ENCODE results near the gene PLCB1.

The PLCB1 gene

GRCh38 chr20:8505476-8506200, 373.6 kb downstream of the PLCB1 start:
- no peak for DNase-seq (ENCODE audit: low spot score)

- no peak for DNase-seq (ENCODE audit: low spot score)
Measured at GRCh38 chr20:8507231-8507630, 375.2 kb downstream of the PLCB1 start.

DNA sequence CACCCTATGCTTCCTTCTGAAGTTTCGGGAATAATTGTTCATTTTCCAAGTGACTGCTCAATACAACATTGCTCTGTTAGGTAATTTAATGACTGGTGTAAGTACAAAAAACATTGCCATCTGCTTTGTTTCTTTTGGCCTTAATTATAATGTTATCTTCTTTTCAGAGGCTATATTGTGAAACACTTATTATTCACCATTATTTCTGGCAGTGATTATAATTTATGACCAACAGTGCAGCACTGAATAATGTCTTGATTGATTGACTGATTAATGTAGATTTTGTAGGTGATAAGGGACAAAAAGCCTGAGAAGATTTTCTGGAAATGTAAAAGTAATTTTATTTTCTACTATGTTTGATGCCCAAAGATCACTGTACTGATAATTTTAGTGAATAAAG, 377.7 kb downstream of the PLCB1 start:
- DNase-seq (ENCODE audit: low spot score): no peak

GRCh38 chr20:8510808-8511207, 378.7 kb downstream of the PLCB1 start:
- DNase-seq (ENCODE audit: low spot score): no peak

DNA sequence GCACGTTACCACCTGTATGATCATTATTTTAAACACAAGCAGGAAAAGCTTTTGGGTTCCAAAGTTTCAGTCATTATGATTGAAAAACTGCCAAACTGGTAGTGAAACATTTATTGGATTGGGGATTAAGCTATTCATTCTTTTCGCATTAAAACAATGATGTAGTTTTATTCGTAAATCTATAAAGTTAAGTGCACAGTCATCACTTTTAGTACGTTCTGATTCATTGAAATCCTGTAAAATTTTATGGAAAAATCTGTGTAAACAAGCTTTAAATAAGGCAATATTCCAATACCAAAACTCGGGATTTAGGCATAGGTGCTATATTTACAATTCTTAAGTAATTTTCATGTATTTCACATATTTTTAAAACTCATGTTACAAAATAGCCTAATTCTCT, 379.9 kb downstream of the PLCB1 start:
- DNase-seq (ENCODE audit: low spot score): no peak

DNA sequence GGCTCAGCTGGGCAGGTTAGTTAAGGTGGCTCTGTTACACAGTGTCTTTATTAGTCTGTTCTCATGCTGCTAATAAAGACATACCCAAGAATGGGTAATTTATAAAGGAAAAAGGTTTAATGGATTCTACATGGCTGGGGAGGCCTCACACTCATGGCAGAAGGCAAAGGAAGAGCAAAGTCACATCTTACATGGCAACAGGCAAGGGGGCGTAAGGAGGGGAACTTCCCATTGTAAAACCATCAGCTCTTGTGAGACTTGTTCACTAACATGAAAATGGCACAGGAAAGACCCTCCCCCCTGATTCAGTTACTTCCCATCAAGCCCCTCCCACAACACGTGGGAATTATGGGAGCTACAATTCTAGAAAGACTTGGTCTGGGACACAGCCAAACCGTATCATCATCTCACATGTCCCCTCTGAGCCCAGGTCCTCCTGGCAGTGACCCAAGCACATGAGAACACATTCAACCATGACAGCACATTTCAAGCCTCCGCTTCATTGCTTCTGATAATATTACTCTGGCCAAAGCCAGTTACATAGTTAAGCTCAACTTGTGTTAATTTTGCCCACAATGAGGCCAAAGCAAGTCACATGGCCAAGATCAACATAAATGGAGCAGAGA, 383.9 kb downstream of the PLCB1 start:
- DNase-seq (ENCODE audit: low spot score): no peak

DNA sequence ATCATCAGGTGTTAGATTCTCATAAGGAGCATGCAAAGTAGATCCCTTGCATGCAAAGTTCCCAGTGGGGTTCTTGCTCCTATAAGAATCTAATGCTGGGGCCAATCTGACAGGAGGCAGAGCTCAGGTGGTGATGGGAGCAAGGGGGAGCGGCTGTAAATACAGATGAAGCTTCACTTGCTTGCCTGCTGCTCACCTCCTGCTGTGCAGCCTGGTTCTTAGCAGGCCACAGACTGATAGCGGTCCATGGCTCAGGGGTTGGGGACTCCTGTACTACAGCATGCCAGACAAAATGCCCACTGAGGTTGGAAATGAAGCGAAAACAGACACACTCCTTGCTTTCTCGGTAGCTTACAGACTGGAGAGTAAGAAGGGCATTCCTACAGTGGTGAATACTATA, 386.8 kb downstream of the PLCB1 start:
- no peak for DNase-seq (ENCODE audit: low spot score)

DNA sequence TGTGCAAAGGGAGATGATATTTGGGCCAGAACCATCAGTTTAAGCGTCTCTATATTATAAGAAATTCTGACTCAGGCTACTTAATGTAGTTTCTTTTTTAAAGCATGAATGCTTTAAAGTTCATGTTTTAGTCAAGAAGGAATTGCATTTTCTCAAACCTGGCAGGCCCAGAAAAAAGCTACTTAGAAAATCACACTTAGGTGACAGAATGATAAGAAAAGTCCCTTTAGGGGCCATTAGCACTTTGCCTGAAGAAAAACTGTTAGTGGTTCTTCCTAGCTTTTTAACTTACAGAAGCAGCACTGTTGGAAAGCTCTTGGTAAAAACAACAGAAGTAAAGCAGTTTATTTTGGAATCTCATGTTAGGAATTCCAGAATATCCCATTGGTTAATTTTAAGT, 387.8 kb downstream of the PLCB1 start:
- DNase-seq (ENCODE audit: low spot score): no peak

DNA sequence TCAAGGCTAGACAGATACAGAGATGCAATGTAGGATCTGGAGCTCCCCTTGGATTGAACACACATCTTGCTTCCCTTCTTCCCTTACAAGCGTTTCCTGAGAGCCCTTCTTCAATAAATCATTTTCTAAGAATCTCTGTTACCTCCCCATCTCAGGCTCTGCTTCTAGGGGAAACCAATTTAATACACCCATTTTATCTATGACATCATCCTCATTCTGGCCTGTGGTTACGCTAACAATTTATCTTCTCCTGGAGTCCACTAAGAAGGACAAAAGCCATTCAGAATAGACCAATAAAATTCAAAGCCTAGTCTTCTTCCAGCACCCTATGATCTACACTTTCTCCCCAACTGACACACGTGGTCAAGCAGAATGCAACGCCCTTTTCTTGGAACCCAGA, 390.1 kb downstream of the PLCB1 start:
- DNase-seq (ENCODE audit: low spot score): no peak

DNA sequence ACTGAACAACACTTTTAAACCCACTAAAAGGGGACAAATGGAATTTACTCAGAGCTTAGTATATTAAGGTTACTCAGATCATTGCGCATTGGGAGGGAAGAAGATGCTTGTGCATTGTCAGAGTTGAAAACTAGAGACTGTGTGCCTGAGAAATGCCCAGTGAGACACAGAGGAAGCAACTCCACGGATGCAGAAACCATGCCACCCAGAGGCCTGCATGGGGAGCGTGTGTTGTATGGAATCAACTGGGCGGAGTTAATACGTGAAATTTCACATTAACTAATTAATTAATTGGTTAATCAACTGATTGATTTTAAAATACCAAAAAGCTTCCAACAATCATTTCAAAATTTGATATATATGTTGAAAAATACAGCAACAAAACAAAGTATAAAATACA, 391.6 kb downstream of the PLCB1 start:
- DNase-seq (ENCODE audit: low spot score): no peak

DNA sequence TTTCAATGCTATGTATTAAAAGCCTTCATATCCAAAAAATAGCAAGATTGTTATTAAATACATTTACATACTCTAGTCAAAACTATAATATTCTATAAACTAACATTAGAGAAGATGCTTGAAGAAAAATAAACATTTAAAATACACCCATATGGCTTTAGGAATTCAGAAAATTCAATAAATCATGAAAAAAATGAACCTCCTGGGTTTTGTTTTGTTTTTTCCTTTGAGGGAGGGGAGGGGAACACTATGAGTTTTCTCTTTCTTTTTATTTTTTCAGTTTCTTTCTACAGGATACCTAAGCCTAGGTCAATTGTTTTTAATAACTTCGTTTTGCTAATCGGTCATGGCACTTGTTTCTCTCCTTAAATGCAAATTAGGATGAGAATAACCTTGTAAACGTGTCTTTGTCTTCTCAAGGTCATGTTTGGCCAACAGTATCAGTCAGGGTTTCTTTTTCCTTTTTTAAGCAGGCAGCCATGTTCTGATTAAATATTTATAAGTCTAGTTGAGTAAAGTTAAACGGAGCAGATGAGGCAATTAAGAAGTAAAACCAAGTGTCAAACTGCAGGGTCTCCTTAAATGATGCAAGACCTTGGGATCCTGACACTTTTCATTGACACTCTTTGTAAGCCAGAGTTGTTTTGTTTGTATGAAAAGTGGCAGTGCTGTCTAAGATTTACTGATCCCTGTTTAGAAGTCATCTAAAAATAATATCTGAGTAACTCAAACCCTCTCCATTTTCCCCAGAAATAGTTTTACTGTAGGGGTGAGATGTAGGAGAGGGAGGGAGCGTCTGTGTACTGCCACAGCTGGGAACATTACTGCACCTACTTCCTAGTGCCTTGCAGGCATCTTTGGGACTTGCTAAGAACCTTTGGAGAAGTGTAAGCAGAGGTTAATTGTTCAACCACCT, 392.3 kb downstream of the PLCB1 start:
- no peak for DNase-seq (ENCODE audit: low spot score)

- DNase-seq (ENCODE audit: low spot score): no peak
Measured at GRCh38 chr20:8525017-8525343, 392.9 kb downstream of the PLCB1 start.

- DNase-seq (ENCODE audit: low spot score): no peak
Measured at GRCh38 chr20:8526610-8527009, 394.5 kb downstream of the PLCB1 start.

DNA sequence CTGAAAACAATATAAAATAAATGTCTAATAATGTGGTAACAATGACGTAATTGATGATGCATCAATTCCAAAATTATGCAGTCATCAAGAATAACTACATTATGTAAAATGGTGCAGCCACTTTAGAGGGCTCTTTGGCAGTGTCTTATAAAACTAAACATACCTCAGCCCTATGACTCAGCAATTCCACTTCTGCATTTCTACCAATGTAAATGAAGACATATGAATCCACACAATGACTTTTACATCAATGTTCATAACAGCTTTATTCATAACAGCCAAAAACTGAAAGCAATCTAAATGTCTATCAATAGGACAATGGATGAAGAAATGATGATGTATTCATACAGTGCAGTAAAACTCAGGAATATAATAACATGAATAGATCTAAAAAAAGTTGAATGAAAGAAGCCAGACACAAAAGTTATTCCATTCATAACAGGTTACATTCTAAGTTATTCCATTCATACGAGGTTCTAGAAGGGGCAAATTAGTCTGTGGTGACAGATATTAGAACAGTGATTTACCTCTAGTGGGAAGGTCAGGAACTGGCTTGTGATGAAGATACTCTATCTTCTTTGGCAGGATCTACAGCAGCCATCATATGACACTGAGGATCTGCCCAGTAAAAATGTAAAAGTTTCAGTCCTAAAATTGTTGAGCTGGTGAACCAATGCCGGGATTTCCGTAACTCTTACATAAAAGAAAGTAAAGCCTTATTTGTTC, 396.1 kb downstream of the PLCB1 start:
- no peak for DNase-seq (ENCODE audit: low spot score)

DNA sequence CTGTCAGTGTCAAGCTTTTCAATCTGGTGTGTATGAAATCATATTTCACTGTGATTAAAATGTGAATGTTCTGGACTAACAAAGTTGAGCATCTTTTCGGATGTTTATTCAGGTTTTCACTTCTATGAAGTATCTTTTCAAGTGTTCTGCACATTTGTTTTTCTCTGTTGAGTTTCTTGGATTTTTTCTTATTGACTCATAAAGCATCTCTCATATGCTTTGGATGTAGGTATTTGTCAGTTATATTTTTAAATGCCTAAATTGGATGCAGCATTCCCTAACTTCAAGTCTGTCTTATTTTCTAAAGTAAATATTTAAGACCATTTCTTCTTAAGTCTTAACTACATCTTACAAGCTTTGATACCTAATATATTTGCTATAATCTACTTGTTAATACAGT, 398.0 kb downstream of the PLCB1 start:
- DNase-seq (ENCODE audit: low spot score): no peak

GRCh38 chr20:8532169-8532568, 400.1 kb downstream of the PLCB1 start:
- DNase-seq (ENCODE audit: low spot score): no peak

GRCh38 chr20:8534368-8535160, 402.5 kb downstream of the PLCB1 start:
- no peak for DNase-seq (ENCODE audit: low spot score)

DNA sequence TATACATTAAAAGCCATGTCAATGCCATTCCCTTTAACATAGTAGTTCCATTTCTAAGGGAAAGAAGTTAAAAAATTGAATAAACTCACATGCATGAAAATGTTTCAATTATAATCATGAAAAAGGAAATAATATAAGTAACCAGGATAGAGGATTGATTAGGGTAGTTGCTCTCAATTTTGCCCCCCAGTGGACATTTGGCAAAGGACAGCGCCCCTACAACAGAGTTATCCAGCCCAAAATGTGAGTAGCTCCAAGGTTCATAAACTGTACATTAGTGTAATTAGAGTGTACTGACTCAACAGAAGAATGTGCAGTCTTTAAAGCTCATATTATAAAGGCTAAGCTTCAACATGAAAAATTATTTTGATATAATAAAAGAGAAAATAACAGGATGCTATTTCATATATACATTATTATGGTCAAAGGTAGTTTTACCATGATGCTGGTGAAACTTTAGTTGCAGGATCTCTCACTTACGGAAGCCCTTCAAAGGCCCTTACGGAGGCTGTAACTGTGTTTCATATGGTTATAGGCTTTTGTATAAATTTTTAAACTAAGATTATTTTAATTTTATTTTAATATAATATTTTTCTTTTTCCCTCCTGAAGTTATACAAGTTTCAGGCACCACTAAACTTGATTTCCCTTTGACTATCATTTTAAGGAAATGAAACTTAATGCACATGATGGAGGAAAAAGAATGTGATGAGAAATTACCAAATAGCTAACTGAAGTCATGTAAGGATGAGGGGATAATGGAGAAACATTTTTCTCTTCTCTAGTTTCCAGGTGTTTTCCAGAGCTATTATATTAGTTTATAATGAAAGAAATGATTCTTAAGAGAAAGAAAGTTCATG, 403.6 kb downstream of the PLCB1 start:
- DNase-seq (ENCODE audit: low spot score): no peak

GRCh38 chr20:8536262-8536618, 404.2 kb downstream of the PLCB1 start:
- no peak for DNase-seq (ENCODE audit: low spot score)

DNA sequence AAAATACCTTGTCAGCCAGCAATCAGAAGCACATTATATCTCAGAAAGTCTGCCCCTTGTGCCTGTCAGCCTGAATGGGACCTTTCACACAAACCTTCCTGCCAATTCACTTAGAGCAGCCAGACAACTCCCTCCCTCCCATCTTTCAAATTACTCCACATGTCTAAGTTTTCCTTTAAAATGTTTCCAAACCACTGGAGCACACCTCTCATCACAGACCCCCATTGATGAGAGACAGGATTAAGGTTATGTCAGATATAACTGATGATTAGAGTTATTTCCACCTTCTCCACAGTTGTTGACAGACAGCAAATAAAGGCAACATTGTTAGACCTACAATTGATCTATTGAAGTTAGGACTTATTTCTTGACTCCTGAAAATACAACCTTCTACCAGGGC, 408.4 kb downstream of the PLCB1 start:
- DNase-seq (ENCODE audit: low spot score): no peak

DNA sequence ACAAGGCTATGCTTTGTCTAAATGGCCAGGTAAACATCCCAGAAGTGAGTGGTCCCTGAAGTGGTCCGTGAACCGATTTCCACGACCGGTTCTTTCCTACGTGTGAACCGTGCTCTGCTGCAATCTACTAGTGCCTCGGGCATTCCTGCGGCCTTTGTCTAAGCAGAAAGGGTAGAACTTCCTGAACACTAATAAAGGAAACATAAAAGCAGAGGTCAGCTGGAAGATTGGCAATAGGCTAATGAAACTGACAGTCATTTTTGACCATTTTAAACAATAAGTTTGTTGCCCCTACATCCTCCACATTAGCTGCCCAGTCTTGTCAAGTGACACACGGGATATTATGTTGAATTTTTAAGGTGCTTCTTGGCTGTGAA, 410.0 kb downstream of the PLCB1 start:
- DNase-seq (ENCODE audit: low spot score): no peak
